Measurements from ENCODE around the gene EIF4A3.

The EIF4A3 gene

GRCh38 chr17:80122926-80123505 lies 23.9 kb downstream of the EIF4A3 start:
- H2AFZ ChIP-seq (ENCODE audit: low read depth, low read length), result no peak overlapping the region
- no peak overlapping the region for H3K4me3 ChIP-seq (ENCODE audit: low read length)
- no peaks in the 10 kb centered on the region for H3K36me3 ChIP-seq (ENCODE audit: insufficient read depth, low read length)
- no peaks in the 10 kb centered on the region for H3K4me1 ChIP-seq (ENCODE audit: insufficient read depth, low read length)
- no peaks in the 10 kb centered on the region for H3K9me3 ChIP-seq (ENCODE audit: low read length)
- no peaks in the 10 kb centered on the region for H3K27me3 ChIP-seq (ENCODE audit: insufficient read depth, low read length)

- Histone ChIP-seq H2AFZ (ENCODE audit: low read depth, low read length) (no peak overlapping the region), H3K27me3 (ENCODE audit: insufficient read depth, low read length) (no peaks in the 10 kb centered on the region), H3K4me3 (ENCODE audit: low read length) (no peak overlapping the region), H3K4me1 (ENCODE audit: insufficient read depth, low read length) (no peaks in the 10 kb centered on the region), H3K9me3 (ENCODE audit: low read length) (no peaks in the 10 kb centered on the region), H3K36me3 (ENCODE audit: insufficient read depth, low read length) (no peaks in the 10 kb centered on the region)
Measured at GRCh38 chr17:80122026-80122575, 24.8 kb downstream of the EIF4A3 start.

GRCh38 chr17:80119839-80120238 lies 27.1 kb downstream of the EIF4A3 start:
- peaks cover 14% of the 10 kb centered on the region for H3K4me1 ChIP-seq (ENCODE audit: insufficient read depth, low read length)
- no peak overlapping the region for H3K4me3 ChIP-seq (ENCODE audit: low read length)
- no peaks in the 10 kb centered on the region for H3K27me3 ChIP-seq (ENCODE audit: insufficient read depth, low read length)
- no peaks in the 10 kb centered on the region for H3K36me3 ChIP-seq (ENCODE audit: insufficient read depth, low read length)
- H3K9me3 ChIP-seq (ENCODE audit: low read length), result no peaks in the 10 kb centered on the region
- no peak overlapping the region for H2AFZ ChIP-seq (ENCODE audit: low read depth, low read length)

- H3K27me3 ChIP-seq (ENCODE audit: insufficient read depth, low read length), result no peaks in the 10 kb centered on the region
- H3K9me3 ChIP-seq (ENCODE audit: low read length), result no peaks in the 10 kb centered on the region
- H2AFZ ChIP-seq (ENCODE audit: low read depth, low read length), result no peak overlapping the region
- peaks cover 14% of the 10 kb centered on the region for H3K4me1 ChIP-seq (ENCODE audit: insufficient read depth, low read length)
- no peak overlapping the region for H3K4me3 ChIP-seq (ENCODE audit: low read length)
- no peaks in the 10 kb centered on the region for H3K36me3 ChIP-seq (ENCODE audit: insufficient read depth, low read length)
Measured at GRCh38 chr17:80119271-80119791, 27.6 kb downstream of the EIF4A3 start.

GRCh38 chr17:80118601-80119270 lies 28.2 kb downstream of the EIF4A3 start:
- H3K4me3 ChIP-seq (ENCODE audit: low read length), result no peak overlapping the region
- H3K9me3 ChIP-seq (ENCODE audit: low read length), result peaks cover 1% of the 10 kb centered on the region
- H3K4me1 ChIP-seq (ENCODE audit: insufficient read depth, low read length), result peaks cover 14% of the 10 kb centered on the region
- no peaks in the 10 kb centered on the region for H3K36me3 ChIP-seq (ENCODE audit: insufficient read depth, low read length)
- no peaks in the 10 kb centered on the region for H3K27me3 ChIP-seq (ENCODE audit: insufficient read depth, low read length)
- no peak overlapping the region for H2AFZ ChIP-seq (ENCODE audit: low read depth, low read length)

GRCh38 chr17:80117491-80118401 lies 29.2 kb downstream of the EIF4A3 start:
- no peaks in the 10 kb centered on the region for H3K27me3 ChIP-seq (ENCODE audit: insufficient read depth, low read length)
- peaks cover 3% of the 10 kb centered on the region for H3K9me3 ChIP-seq (ENCODE audit: low read length)
- H3K4me3 ChIP-seq (ENCODE audit: low read length), result no peak overlapping the region
- H2AFZ ChIP-seq (ENCODE audit: low read depth, low read length), result no peak overlapping the region
- peaks cover 14% of the 10 kb centered on the region for H3K4me1 ChIP-seq (ENCODE audit: insufficient read depth, low read length)
- H3K36me3 ChIP-seq (ENCODE audit: insufficient read depth, low read length), result no peaks in the 10 kb centered on the region

- Histone ChIP-seq H3K27me3 (ENCODE audit: insufficient read depth, low read length) (no peaks in the 10 kb centered on the region), H3K4me1 (ENCODE audit: insufficient read depth, low read length) (peaks cover 14% of the 10 kb centered on the region), H3K36me3 (ENCODE audit: insufficient read depth, low read length) (no peaks in the 10 kb centered on the region), H3K4me3 (ENCODE audit: low read length) (no peak overlapping the region), H3K9me3 (ENCODE audit: low read length) (peaks cover 3% of the 10 kb centered on the region), H2AFZ (ENCODE audit: low read depth, low read length) (no peak overlapping the region)
Measured at GRCh38 chr17:80116921-80117380, 30.0 kb downstream of the EIF4A3 start.

GRCh38 chr17:80116276-80116920 lies 30.5 kb downstream of the EIF4A3 start:
- peaks cover 14% of the 10 kb centered on the region for H3K4me1 ChIP-seq (ENCODE audit: insufficient read depth, low read length)
- no peaks in the 10 kb centered on the region for H3K27me3 ChIP-seq (ENCODE audit: insufficient read depth, low read length)
- no peak overlapping the region for H2AFZ ChIP-seq (ENCODE audit: low read depth, low read length)
- peaks cover 3% of the 10 kb centered on the region for H3K9me3 ChIP-seq (ENCODE audit: low read length)
- no peaks in the 10 kb centered on the region for H3K36me3 ChIP-seq (ENCODE audit: insufficient read depth, low read length)
- H3K4me3 ChIP-seq (ENCODE audit: low read length), result no peak overlapping the region

GRCh38 chr17:80115159-80115558 lies 31.8 kb downstream of the EIF4A3 start:
- no peaks in the 10 kb centered on the region for H3K27me3 ChIP-seq (ENCODE audit: insufficient read depth, low read length)
- no peaks in the 10 kb centered on the region for H3K36me3 ChIP-seq (ENCODE audit: insufficient read depth, low read length)
- peaks cover 3% of the 10 kb centered on the region for H3K9me3 ChIP-seq (ENCODE audit: low read length)
- H3K4me1 ChIP-seq (ENCODE audit: insufficient read depth, low read length), result peaks cover 14% of the 10 kb centered on the region
- H3K4me3 ChIP-seq (ENCODE audit: low read length), result no peak overlapping the region
- H2AFZ ChIP-seq (ENCODE audit: low read depth, low read length), result no peak overlapping the region

- Histone ChIP-seq H2AFZ (ENCODE audit: low read depth, low read length) (no peak overlapping the region), H3K27me3 (ENCODE audit: insufficient read depth, low read length) (no peaks in the 10 kb centered on the region), H3K36me3 (ENCODE audit: insufficient read depth, low read length) (no peaks in the 10 kb centered on the region), H3K4me3 (ENCODE audit: low read length) (no peak overlapping the region), H3K4me1 (ENCODE audit: insufficient read depth, low read length) (peaks cover 14% of the 10 kb centered on the region), H3K9me3 (ENCODE audit: low read length) (peaks cover 3% of the 10 kb centered on the region)
Measured at GRCh38 chr17:80114758-80115157, 32.2 kb downstream of the EIF4A3 start.

- Histone ChIP-seq H3K36me3 (ENCODE audit: insufficient read depth, low read length) (no peaks in the 10 kb centered on the region), H3K4me1 (ENCODE audit: insufficient read depth, low read length) (peaks cover 14% of the 10 kb centered on the region), H3K27me3 (ENCODE audit: insufficient read depth, low read length) (no peaks in the 10 kb centered on the region), H3K4me3 (ENCODE audit: low read length) (no peak overlapping the region), H3K9me3 (ENCODE audit: low read length) (peaks cover 3% of the 10 kb centered on the region), H2AFZ (ENCODE audit: low read depth, low read length) (no peak overlapping the region)
Measured at GRCh38 chr17:80113033-80113484, 33.9 kb downstream of the EIF4A3 start.

- Histone ChIP-seq H3K4me1 (ENCODE audit: insufficient read depth, low read length) (peaks cover 14% of the 10 kb centered on the region), H3K27me3 (ENCODE audit: insufficient read depth, low read length) (no peaks in the 10 kb centered on the region), H3K4me3 (ENCODE audit: low read length) (no peak overlapping the region), H3K36me3 (ENCODE audit: insufficient read depth, low read length) (no peaks in the 10 kb centered on the region), H3K9me3 (ENCODE audit: low read length) (peaks cover 3% of the 10 kb centered on the region), H2AFZ (ENCODE audit: low read depth, low read length) (no peak overlapping the region)
Measured at GRCh38 chr17:80112471-80113032, 34.4 kb downstream of the EIF4A3 start.

All from neuron (in vitro differentiated cells).